ENCODE data around the gene CST9.

Gene CST9

DNA sequence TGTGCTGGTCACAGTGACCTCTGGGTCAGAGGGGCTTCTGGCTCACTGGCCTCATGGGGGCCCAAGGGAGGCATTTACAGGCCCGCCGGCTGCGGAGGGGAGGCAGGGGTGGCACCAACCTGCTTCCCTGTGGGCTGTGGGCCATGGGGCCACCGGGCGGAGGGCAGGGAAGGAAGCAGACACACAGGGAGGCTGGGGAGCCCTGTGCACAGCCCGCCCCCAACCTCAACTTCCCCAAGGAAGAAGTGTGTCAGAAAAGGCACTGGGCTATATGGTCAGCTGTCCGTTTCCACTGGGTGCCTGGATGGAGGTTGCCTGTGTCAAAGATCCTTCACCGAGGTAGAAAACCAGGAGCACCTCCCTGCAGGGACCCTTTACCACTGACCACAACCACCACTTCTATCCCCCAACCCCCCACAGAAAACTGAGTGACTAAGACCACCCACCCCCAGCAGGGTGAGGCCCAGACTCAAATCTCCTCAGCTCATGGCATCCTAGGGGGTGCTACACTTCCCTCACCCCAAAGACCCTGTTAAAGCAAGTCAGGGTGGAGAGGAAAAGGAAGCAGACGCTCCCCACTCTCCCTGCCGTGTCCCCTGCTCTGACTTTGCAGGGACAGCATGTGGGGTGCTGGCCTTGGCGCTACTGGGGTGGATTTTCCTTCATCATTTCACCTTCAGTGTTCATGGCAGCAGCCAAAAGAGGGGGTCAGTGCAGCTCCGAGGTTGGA is 26.4 kb upstream of the CST9 start:
- H2AFZ ChIP-seq (ENCODE audit: low read depth, low read length): no peak overlapping the region
- no peak for ATAC-seq (ENCODE audit: insufficient read depth, low read depth)
- DNase-seq: no peak
- no peaks in the 10 kb centered on the region for H3K79me2 ChIP-seq (ENCODE audit: insufficient read depth, low read length)
- H4K20me1 ChIP-seq (ENCODE audit: insufficient read depth, low read length): peaks cover 3% of the 10 kb centered on the region; the same call in 1 of the 2 replicates
- no peaks in the 10 kb centered on the region for H3K4me1 ChIP-seq (ENCODE audit: insufficient read depth, low read length)
- H3K36me3 ChIP-seq (ENCODE audit: insufficient read depth, low read length): no peaks in the 10 kb centered on the region
- TF ChIP-seq EZH2 (IDR thresholded peaks at IDR 0.05; ENCODE audit: borderline replicate concordance, low read depth, low read length, severe bottlenecking): no peak
- TF ChIP-seq, protein P1, sequence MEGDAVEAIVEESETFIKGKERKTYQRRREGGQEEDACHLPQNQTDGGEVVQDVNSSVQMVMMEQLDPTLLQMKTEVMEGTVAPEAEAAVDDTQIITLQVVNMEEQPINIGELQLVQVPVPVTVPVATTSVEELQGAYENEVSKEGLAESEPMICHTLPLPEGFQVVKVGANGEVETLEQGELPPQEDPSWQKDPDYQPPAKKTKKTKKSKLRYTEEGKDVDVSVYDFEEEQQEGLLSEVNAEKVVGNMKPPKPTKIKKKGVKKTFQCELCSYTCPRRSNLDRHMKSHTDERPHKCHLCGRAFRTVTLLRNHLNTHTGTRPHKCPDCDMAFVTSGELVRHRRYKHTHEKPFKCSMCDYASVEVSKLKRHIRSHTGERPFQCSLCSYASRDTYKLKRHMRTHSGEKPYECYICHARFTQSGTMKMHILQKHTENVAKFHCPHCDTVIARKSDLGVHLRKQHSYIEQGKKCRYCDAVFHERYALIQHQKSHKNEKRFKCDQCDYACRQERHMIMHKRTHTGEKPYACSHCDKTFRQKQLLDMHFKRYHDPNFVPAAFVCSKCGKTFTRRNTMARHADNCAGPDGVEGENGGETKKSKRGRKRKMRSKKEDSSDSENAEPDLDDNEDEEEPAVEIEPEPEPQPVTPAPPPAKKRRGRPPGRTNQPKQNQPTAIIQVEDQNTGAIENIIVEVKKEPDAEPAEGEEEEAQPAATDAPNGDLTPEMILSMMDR (IDR thresholded peaks at IDR 0.05; ENCODE audit: borderline replicate concordance, extremely low read depth, low read length, poor library complexity, severe bottlenecking): no peak
- no peak overlapping the region for H3K27ac ChIP-seq (ENCODE audit: low read length)
- no peak overlapping the region for H3K9ac ChIP-seq (ENCODE audit: low read depth, low read length)
- H3K4me2 ChIP-seq (ENCODE audit: insufficient read depth, low read length): no peak overlapping the region
- H3K27me3 ChIP-seq (ENCODE audit: insufficient read depth, low read length, poor library complexity): peaks cover 15% of the 10 kb centered on the region
- no peaks in the 10 kb centered on the region for H3K9me3 ChIP-seq (ENCODE audit: insufficient read depth, low read length, severe bottlenecking)
- no peak overlapping the region for H3K4me3 ChIP-seq (ENCODE audit: low read depth in 1 of 2, low read length in 2 of 2)

DNA sequence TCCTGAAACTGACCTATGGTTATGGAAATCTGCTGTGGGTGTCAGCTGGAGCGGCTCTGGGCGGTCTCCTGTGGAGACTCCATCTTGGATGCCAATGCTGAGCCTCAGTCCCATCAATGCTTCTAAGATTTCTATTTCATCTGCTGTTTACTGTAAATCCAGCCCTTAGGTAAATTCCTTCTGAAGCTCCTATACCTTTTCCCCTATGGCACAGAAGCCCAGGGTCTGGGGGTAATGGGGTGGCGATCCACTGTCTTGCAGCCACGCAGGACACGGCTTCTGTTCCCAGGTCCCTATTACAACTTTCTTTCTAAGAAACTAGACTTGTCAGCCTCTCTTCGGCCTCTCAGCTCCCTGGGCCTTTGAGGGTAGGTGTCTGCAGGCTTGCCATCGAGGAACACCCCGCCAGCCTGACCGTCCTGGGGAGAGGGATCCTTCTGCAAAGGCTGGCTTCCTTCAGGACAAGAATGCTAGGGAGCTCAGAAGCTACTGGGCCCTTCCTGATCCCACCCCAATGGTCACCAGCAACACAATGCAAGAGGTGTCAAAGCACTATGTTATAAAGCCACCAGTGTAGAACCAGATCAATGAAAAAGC is 25.6 kb upstream of the CST9 start:
- Histone ChIP-seq H3K4me3 (ENCODE audit: low read depth in 1 of 2, low read length in 2 of 2) (no peak overlapping the region), H3K4me2 (ENCODE audit: insufficient read depth, low read length) (no peak overlapping the region), H3K79me2 (ENCODE audit: insufficient read depth, low read length) (no peaks in the 10 kb centered on the region), H4K20me1 (ENCODE audit: insufficient read depth, low read length) (peaks cover 3% of the 10 kb centered on the region; the same call in 1 of the 2 replicates), H3K9ac (ENCODE audit: low read depth, low read length) (no peak overlapping the region), H3K27ac (ENCODE audit: low read length) (no peak overlapping the region), H2AFZ (ENCODE audit: low read depth, low read length) (no peak overlapping the region), H3K36me3 (ENCODE audit: insufficient read depth, low read length) (no peaks in the 10 kb centered on the region), H3K27me3 (ENCODE audit: insufficient read depth, low read length, poor library complexity) (peaks cover 11% of the 10 kb centered on the region), H3K9me3 (ENCODE audit: insufficient read depth, low read length, severe bottlenecking) (no peaks in the 10 kb centered on the region), H3K4me1 (ENCODE audit: insufficient read depth, low read length) (no peaks in the 10 kb centered on the region)
- TF ChIP-seq, protein P1 (IDR thresholded peaks at IDR 0.05; ENCODE audit: borderline replicate concordance, extremely low read depth, low read length, poor library complexity, severe bottlenecking): no peak
- no peak for TF ChIP-seq EZH2 (IDR thresholded peaks at IDR 0.05; ENCODE audit: borderline replicate concordance, low read depth, low read length, severe bottlenecking)
- DNase-seq (no peak), ATAC-seq (ENCODE audit: insufficient read depth, low read depth) (no peak)

DNA sequence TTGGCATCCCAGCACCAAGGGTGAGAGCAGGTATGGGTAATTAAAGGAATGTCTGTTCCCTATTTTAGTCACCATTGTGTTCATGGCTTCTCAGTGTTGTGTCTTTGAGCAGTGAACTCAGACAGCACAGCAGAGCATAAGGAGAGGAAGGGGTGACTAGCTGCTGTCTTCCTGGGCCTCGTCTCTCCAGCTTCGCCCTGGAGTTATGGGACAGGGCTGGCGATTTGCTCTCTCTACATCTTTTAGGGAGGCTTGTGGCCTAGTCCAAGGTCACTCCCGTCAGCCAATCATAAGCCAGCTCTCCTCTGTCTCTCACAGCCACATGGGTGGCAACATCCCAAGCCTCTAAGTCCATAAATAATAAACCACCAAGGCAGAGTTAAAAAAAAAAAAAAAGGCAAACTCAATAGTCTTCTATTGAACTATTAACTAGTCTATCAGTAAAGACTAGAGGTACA is 24.7 kb upstream of the CST9 start:
- no peak for ATAC-seq (ENCODE audit: insufficient read depth, low read depth)

More for the DNA sequence above, 24.7 kb upstream of the CST9 start:
- Histone ChIP-seq H3K9me3 (ENCODE audit: insufficient read depth, low read length, severe bottlenecking) (no peaks in the 10 kb centered on the region), H3K36me3 (ENCODE audit: insufficient read depth, low read length) (no peaks in the 10 kb centered on the region), H3K4me3 (ENCODE audit: low read depth in 1 of 2, low read length in 2 of 2) (no peak overlapping the region), H4K20me1 (ENCODE audit: insufficient read depth, low read length) (peaks cover 3% of the 10 kb centered on the region; the same call in 1 of the 2 replicates), H2AFZ (ENCODE audit: low read depth, low read length) (no peak overlapping the region), H3K79me2 (ENCODE audit: insufficient read depth, low read length) (no peaks in the 10 kb centered on the region), H3K4me1 (ENCODE audit: insufficient read depth, low read length) (no peaks in the 10 kb centered on the region), H3K4me2 (ENCODE audit: insufficient read depth, low read length) (no peak overlapping the region), H3K9ac (ENCODE audit: low read depth, low read length) (no peak overlapping the region), H3K27ac (ENCODE audit: low read length) (no peak overlapping the region), H3K27me3 (ENCODE audit: insufficient read depth, low read length, poor library complexity) (peaks cover 16% of the 10 kb centered on the region)
- DNase-seq: no peak
- no peak for TF ChIP-seq EZH2 (IDR thresholded peaks at IDR 0.05; ENCODE audit: borderline replicate concordance, low read depth, low read length, severe bottlenecking)
- TF ChIP-seq, protein P1 (IDR thresholded peaks at IDR 0.05; ENCODE audit: borderline replicate concordance, extremely low read depth, low read length, poor library complexity, severe bottlenecking): no peak

Data from DND-41 (cell line).